22Rv1 (cell line): ENCODE results near the gene IKZF1.

Experiments used
- ZFX ChIP-seq: fragments of 450-650 bp; IDR thresholded peaks from 2 replicates; pipeline ENCODE4 v1.6.1; 2017; ENCODE audit warnings: antibody characterized with exemption, borderline replicate concordance
- TF ChIP-seq, protein P1 (sequence below): fragments of 450-650 bp; IDR thresholded peaks from 2 replicates; pipeline ENCODE4 v1.5.1; 2017; ENCODE audit warnings: mild to moderate bottlenecking

DNA sequence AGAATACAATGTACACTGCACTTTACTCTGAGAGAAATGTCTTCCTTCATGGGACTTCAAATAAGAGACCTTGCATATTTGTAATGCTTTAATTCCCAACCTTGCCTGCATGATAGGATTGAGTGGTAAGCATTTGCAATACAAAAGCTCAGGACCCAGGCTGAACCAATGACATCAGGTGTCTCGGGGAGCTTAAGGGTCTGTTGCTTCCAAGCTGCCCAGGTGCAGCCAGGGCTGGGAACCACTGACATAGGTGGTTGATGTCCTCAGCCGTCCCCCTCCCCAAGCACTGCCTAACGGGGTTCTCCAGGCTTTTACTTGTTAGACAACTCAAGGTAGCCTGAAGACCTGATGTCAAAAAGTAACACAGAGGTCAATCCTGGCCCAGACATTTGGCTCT lies 116.5 kb downstream of the IKZF1 start:
- TF ChIP-seq, protein P1, sequence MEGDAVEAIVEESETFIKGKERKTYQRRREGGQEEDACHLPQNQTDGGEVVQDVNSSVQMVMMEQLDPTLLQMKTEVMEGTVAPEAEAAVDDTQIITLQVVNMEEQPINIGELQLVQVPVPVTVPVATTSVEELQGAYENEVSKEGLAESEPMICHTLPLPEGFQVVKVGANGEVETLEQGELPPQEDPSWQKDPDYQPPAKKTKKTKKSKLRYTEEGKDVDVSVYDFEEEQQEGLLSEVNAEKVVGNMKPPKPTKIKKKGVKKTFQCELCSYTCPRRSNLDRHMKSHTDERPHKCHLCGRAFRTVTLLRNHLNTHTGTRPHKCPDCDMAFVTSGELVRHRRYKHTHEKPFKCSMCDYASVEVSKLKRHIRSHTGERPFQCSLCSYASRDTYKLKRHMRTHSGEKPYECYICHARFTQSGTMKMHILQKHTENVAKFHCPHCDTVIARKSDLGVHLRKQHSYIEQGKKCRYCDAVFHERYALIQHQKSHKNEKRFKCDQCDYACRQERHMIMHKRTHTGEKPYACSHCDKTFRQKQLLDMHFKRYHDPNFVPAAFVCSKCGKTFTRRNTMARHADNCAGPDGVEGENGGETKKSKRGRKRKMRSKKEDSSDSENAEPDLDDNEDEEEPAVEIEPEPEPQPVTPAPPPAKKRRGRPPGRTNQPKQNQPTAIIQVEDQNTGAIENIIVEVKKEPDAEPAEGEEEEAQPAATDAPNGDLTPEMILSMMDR: no peak
- TF ChIP-seq ZFX: no peak
